Kidney epithelial cell (primary cell): ENCODE data around the gene LRRC3. TPM values are rescaled to one million over a fixed set of nuclear protein-coding genes. Genes with fewer than 3 reads are reported as not detected.

ENCODE experiments used
- DNase-seq: peaks from one replicate; pipeline ENCODE4 v3.0.0-alpha.2; 2010; ENCODE audit warnings: low read depth
- H3K27me3 ChIP-seq: 2 replicates; pipeline ENCODE4 v1.6.0; 2011; ENCODE audit warnings: low read length; ENCODE audit not compliant: control insufficient read depth, insufficient read depth
- H3K36me3 ChIP-seq: 2 replicates; pipeline ENCODE4 v1.5.1; 2011; ENCODE audit warnings: low read length; ENCODE audit not compliant: control insufficient read depth, insufficient read depth
- H3K4me3 ChIP-seq: 2 replicates; pipeline ENCODE4 v1.5.1; 2011; ENCODE audit warnings: low read depth, mild to moderate bottlenecking, control low read depth, low read length
- total RNA-seq: library from RNA; depleted of rRNA; stranded (reverse); fragments of >200 nt; gene quantifications from 2 replicates; pipeline ENCODE4 v1.2.3, GENCODE V29; 2015
- TF ChIP-seq, protein P1 (sequence below): IDR thresholded peaks from 2 replicates; pipeline ENCODE4 v1.5.1; 2011; ENCODE audit warnings: mild to moderate bottlenecking, moderate library complexity, low read length, control low read depth, inconsistent platforms; ENCODE audit not compliant: insufficient read depth, poor library complexity, severe bottlenecking

The LRRC3 gene
- total RNA-seq, 1 donor from 2014 or later = 3.4 TPM

DNA sequence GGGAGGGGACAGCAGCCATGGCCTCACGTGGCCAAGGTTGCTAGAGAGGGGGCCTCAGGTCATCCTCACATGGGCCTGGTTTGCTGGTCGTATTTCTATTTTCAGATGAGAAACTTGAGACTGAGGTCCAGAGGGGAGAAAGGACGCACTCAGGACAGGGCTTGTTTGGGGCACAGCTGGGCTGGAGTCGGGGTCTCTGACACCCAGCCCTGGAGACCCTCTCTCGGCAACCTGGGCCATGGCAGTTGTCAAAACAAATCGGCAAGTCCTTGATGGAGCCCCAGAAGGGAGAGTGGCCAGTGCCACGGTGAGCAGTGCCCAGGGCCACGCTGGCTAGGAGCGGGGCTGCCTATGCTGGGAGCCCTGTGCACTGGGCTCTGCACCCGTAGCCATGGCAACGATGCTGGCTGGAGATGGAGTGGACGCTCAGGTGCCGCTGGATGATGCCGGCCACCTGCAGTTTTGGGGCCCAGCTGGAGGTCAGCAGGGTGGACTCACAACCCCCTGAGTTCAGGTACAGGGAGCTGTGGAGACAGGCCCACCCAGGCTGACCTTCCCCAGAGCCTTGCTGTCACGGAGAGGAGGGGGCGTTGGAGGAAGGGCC lies 11.1 kb downstream of the LRRC3 start:
- Histone ChIP-seq H3K4me3 (no peak overlapping the region), H3K36me3 (no peaks in the 10 kb centered on the region), H3K27me3 (peaks cover 8% of the 10 kb centered on the region)
- TF ChIP-seq, protein P1, sequence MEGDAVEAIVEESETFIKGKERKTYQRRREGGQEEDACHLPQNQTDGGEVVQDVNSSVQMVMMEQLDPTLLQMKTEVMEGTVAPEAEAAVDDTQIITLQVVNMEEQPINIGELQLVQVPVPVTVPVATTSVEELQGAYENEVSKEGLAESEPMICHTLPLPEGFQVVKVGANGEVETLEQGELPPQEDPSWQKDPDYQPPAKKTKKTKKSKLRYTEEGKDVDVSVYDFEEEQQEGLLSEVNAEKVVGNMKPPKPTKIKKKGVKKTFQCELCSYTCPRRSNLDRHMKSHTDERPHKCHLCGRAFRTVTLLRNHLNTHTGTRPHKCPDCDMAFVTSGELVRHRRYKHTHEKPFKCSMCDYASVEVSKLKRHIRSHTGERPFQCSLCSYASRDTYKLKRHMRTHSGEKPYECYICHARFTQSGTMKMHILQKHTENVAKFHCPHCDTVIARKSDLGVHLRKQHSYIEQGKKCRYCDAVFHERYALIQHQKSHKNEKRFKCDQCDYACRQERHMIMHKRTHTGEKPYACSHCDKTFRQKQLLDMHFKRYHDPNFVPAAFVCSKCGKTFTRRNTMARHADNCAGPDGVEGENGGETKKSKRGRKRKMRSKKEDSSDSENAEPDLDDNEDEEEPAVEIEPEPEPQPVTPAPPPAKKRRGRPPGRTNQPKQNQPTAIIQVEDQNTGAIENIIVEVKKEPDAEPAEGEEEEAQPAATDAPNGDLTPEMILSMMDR = no peak
- no peak for DNase-seq

DNA sequence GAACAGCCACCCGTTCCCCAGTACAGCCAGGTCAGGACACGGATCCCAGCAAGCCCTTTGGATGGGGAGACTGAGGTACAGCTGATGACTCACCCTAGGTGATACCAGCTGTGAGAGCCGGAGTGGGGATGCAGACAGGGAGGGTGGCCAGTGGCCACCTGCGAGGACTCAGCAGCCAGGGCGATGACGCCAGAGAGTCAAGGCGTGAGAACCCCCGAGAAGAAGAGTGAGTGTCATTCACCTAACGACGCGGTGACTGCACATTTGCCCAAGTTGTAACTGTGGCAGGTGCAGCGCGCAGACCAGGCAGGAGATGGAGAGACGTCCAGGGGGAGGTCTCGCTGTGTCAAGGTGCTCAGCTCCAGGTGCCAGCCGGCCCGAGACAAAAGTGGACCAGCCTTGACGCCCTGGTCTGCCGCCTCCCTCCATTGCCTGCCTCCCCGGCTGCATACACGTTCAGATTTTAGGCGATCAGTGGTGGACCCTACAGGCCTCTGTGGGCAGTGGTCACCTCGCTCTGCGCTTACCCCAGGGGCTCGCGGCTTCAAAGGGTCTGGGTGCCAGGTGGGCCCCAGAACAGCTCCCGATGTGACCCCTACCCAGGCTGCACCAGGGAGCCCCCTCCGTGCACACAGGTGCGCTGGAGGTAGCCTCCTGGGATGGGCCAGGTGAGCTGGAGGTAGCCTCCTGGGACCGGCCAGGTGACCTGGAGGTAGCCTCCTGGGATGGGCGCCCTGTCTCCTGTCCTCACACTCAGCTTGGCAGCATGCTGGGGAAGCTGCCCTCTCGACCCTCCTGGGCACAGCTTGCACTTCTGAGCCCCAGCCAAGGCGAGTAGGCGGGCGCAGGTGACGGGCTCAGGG lies 11.9 kb downstream of the LRRC3 start:
- no peak overlapping the region for H3K4me3 ChIP-seq
- peaks cover 8% of the 10 kb centered on the region for H3K27me3 ChIP-seq
- no peak for DNase-seq
- TF ChIP-seq, protein P1 = no peak
- H3K36me3 ChIP-seq = no peaks in the 10 kb centered on the region

DNA sequence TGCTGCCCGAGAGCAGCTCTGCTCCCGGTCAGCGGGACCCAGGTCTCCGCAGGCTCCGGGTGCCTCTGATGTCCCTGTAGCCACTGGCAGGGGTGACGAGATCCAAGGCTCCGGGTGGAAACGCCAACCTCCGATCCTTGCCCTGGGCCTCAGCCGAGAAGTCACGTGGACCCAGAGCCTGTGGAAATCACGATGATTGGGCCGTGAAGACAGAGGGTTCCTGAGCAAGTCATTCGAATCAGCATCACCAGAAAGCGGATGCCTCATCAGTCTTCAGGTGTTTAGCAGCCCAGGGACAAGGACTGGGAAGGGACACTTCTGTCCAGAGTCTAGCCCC lies 12.5 kb downstream of the LRRC3 start:
- no peak for DNase-seq
- no peak overlapping the region for H3K4me3 ChIP-seq
- TF ChIP-seq, protein P1 = no peak
- H3K27me3 ChIP-seq = peaks cover 6% of the 10 kb centered on the region
- no peaks in the 10 kb centered on the region for H3K36me3 ChIP-seq

DNA sequence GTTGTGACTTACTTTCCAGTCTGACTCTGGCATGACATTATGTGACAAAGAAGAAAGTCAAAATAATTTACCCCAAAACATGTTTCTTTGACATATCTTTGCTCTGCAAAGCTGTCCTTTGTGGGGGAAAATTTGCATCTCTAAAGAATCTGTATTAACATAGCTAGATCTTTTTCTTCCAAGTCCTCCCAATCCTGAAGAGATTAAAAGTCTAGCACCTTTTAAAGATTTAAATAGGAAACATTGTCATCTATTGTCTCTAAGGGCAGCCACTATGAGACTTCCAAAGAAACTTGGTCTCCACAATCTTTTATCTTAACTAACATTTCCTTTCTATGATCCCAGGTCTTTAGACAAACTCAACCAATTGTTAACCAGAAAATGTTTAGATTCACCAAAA lies 16.0 kb downstream of the LRRC3 start:
- Histone ChIP-seq H3K27me3 (no peaks in the 10 kb centered on the region), H3K4me3 (no peak overlapping the region), H3K36me3 (no peaks in the 10 kb centered on the region)
- TF ChIP-seq, protein P1 = no peak
- DNase-seq = no peak

DNA sequence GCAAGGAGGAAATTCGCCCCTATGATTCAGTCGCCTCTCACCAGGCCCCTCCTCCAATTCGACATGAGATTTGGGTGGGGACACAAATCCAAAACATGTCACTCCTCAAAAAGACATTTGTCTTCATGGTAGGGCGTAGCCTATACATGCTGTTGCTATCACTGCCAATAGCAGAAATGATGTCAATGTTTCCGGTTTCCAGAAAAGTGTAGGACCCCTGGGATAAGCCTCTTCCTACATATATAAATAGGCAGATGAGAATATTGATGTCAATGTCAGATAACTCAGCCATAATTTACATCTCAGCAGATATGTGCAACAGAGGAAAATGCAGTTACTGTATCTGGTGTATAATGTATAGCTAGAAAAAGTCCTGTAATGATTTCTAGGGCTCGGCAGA lies 16.7 kb downstream of the LRRC3 start:
- TF ChIP-seq, protein P1 = no peak
- no peak for DNase-seq
- Histone ChIP-seq H3K4me3 (no peak overlapping the region), H3K36me3 (no peaks in the 10 kb centered on the region), H3K27me3 (no peaks in the 10 kb centered on the region)

DNA sequence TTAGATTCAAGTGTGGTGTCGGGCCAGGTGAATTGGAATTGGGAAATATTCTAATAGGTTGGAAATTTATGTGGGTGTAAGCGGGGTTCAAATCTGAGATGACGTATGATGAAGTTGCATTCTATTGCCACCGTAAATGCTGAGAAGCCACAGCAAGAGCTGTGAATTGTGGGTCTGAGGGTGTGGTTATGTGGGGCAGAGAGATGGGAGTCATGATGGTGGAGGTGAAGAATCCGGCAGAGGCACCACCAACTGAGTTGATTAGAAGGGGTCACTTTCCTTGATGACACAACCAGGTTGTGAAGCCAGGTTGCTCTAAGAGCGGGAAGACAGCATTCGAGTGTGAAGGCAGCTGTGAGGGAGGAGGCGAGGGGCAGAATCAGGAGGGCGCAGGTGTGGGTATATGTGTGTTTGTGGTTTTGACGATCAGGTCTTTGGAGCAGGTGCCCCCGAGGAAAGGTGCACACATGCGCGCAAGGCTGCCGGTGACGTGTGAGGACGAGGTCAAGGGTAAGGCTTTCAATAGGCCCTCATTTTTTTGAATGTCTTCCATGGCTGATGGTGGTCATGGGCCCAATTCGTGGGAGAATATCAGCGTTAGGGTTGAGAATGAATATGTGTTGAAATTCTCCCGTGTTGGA lies 18.7 kb downstream of the LRRC3 start:
- TF ChIP-seq, protein P1 = no peak
- Histone ChIP-seq H3K27me3 (no peaks in the 10 kb centered on the region), H3K4me3 (no peak overlapping the region), H3K36me3 (no peaks in the 10 kb centered on the region)
- DNase-seq = no peak
